Lung microvascular endothelial cell (primary cell): ENCODE data around the gene RFPL3. TPM values are rescaled to one million over a fixed set of nuclear protein-coding genes. Genes with fewer than 3 reads are reported as not detected.

Experiments
- DNase-seq, 2 donors: peaks; one replicate each; pipeline versions ENCODE4 v3.0.0 to v3.0.0-alpha.2; 2010; ENCODE audit warnings: low read depth in 2 of 2
- total RNA-seq: library from RNA; depleted of rRNA; stranded (reverse); fragments of >200 nt; gene quantifications from 2 replicates; pipeline ENCODE4 v1.2.1, GENCODE V29; 2014

RFPL3 gene
- total RNA-seq, 1 donor from 2014 or later = not detected

- DNase-seq = no peak
Observed at GRCh38 chr22:32410459-32410858, 52.8 kb downstream of the RFPL3 start.

Other genes with a start within 250 kb of the RFPL3 start
- gene C22orf42, start 198.6 kb upstream of the RFPL3 start, total RNA-seq = not detected in 2 replicates
- gene RFPL2, start 152.8 kb upstream of the RFPL3 start, total RNA-seq = not detected in 2 replicates
- 0.79 and 1.3 TPM in 2 replicates for gene SLC5A4, start 102.5 kb upstream of the RFPL3 start, total RNA-seq
- gene RTCB, start 54.4 kb downstream of the RFPL3 start, total RNA-seq = 107 and 119 TPM in 2 replicates
- not detected in 2 replicates for gene BPIFC, start 106.6 kb downstream of the RFPL3 start, total RNA-seq
- 42.1 and 60.9 TPM in 2 replicates for gene FBXO7, start 116.9 kb downstream of the RFPL3 start, total RNA-seq